ENCODE results near the gene SLC35A2.

Gene SLC35A2

DNA sequence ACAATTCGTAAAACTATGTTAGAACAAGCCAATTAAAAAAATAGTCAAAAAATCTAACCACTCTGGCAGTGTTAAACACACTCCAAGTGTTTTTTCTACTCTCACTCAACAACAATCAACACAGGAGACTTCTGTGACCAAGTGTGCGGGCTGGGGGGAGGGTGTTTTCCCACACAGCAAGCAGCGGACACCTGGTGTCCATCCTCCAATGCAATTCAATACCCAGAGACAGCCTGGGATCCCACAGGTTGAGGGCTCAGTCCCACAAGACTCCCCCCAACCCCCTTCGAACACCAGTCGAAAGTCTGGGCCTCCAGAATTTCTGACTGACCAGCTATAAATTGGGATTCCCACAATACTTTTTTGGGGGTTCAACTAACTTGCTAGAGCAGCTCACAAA, 15.7 kb upstream of the SLC35A2 start:
- TF ChIP-seq, protein P1, sequence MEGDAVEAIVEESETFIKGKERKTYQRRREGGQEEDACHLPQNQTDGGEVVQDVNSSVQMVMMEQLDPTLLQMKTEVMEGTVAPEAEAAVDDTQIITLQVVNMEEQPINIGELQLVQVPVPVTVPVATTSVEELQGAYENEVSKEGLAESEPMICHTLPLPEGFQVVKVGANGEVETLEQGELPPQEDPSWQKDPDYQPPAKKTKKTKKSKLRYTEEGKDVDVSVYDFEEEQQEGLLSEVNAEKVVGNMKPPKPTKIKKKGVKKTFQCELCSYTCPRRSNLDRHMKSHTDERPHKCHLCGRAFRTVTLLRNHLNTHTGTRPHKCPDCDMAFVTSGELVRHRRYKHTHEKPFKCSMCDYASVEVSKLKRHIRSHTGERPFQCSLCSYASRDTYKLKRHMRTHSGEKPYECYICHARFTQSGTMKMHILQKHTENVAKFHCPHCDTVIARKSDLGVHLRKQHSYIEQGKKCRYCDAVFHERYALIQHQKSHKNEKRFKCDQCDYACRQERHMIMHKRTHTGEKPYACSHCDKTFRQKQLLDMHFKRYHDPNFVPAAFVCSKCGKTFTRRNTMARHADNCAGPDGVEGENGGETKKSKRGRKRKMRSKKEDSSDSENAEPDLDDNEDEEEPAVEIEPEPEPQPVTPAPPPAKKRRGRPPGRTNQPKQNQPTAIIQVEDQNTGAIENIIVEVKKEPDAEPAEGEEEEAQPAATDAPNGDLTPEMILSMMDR (IDR thresholded peaks at IDR 0.05; ENCODE audit: insufficient read depth, low read depth, low read length, missing control alignments) = no peak
- DNase-seq (ENCODE audit: low read depth) = no peak
- H3K4me3 ChIP-seq (ENCODE audit: low read length) = no peak overlapping the region

DNA sequence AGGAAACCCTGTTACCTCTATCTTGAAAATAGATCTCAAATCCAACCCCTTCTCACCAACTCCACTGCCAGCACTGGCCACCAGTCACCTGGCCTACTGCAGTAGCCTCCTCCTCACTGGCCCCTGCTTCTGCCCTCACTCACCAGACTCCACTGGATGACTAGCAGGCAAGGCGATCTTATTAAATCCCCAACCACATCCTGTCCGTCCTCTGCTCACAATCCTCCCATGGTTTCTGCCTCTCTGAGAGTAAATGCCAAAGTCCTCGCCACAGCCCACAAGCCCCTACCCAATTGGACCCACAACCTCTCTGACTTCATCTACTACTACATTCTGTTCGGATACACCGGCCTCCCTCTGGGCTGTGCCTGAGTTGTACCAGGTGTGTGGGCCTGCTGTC, 12.8 kb upstream of the SLC35A2 start:
- no peak overlapping the region for H3K4me3 ChIP-seq (ENCODE audit: low read length)
- no peak for DNase-seq (ENCODE audit: low read depth)
- TF ChIP-seq, protein P1 (IDR thresholded peaks at IDR 0.05; ENCODE audit: insufficient read depth, low read depth, low read length, missing control alignments) = no peak

GRCh38 chrX:48923771-48924170, 12.3 kb upstream of the SLC35A2 start:
- TF ChIP-seq, protein P1 (IDR thresholded peaks at IDR 0.05; ENCODE audit: insufficient read depth, low read depth, low read length, missing control alignments) = no peak
- no peak overlapping the region for H3K4me3 ChIP-seq (ENCODE audit: low read length)
- DNase-seq (ENCODE audit: low read depth) = no peak

DNA sequence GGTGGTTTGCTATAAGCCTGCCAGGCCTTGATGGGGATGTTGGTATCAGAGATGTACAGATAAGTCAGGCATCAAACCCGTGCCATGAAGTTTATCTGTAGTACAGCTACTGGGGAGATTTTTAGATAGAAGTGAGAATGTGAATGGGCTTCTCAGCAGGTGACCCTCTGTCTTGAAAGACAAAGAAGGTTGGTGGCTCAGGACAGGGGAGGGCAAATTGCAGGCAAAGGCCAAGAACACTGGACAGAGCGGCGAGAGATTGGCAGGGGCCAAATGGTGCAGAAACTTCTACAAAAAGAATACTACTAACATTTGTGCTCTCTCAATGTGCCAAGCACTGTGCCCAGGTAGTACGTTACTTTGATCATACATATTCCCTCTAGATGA, 9.3 kb upstream of the SLC35A2 start:
- H3K4me3 ChIP-seq (ENCODE audit: low read length) = no peak overlapping the region
- TF ChIP-seq, protein P1 (IDR thresholded peaks at IDR 0.05; ENCODE audit: insufficient read depth, low read depth, low read length, missing control alignments) = no peak
- DNase-seq (ENCODE audit: low read depth) = no peak

DNA sequence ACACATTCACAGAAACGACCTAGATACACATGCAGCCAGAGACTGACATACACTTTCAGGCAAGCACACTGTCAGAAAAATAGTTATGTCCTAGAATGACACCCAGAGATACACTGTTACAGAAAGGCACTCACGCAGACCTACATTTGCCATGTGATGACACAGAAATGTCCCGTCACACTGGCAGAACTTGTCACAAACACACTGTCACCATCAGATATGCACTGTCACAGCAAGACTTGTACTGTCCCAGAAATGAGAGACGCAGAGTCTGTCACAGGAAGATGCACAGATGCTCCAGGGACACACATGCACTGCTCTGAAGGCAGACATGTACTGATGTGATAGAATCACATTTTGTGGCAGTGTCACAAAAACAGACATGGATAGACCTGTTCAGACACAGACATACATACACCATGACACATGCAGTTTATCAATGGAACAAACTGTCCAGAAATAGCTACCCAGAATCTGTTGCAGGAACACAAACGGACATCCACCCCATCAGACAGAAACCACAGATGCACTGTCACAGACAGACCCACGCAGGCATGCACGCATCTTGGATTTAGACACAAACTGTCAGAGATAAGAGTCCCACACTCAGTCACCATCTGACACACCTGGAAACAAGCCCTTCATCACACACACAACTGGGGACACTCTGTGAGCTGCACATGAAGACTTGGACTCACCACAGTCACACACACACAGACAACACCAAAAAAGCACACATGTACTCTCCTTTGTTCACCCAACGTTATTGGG, 8.7 kb upstream of the SLC35A2 start:
- TF ChIP-seq, protein P1 (IDR thresholded peaks at IDR 0.05; ENCODE audit: insufficient read depth, low read depth, low read length, missing control alignments) = no peak
- DNase-seq (ENCODE audit: low read depth) = no peak
- no peak overlapping the region for H3K4me3 ChIP-seq (ENCODE audit: low read length)

- peak overlapping the region; percentile 61 for H3K4me3 ChIP-seq (ENCODE audit: low read length)
- TF ChIP-seq, protein P1 (IDR thresholded peaks at IDR 0.05; ENCODE audit: insufficient read depth, low read depth, low read length, missing control alignments) = no peak
- no peak for DNase-seq (ENCODE audit: low read depth)
These were observed 8.0 kb upstream of the SLC35A2 start for GRCh38 chrX:48919360-48919841.
